Measurements from ENCODE around the gene HOXA7. TPM values are rescaled to one million over a fixed set of nuclear protein-coding genes. Genes with fewer than 3 reads are reported as not detected.

The HOXA7 gene
- total RNA-seq, 6 experiments from 2014 or later: not detected

DNA sequence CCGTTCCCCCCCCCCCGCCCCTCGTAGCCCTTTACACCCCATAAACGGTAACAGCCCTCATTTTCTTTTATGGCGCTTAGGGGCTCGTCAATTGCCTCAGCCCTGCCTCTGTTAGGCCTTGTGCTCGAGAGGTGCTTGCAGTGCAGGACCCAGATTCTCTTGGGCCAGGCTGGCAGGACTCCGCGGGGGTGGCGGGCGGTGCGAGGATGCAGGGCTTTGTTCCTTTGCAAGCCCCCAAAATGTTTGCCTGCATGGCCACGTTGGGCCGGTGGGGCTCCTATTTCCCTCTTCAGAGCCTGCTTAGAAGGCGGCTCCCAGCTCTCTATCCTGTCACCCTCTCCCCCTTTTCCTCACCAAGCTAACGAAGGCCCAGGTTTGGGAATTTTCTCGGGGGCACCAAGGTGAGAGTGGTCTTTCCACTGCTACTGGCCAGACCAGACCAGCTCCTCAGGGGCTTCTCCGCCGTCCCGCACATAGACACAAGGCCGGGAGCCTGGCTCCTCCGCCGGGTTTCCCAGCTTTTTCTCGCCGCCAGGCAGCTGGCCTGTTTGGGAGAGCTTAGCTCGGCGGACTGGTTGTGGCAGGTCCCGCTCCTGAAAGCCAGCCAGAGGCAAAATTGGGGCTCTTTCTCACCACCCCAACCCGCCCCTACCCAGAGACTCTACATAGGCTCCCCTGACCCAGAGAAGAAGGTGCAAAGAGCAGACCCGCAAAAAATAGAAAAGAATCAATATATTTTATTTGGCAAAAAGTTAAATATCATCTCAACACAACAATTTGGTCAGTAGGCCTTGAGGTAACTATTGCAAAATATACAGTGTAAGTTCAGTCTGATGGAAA is 5.5 kb upstream of the HOXA7 start:
- 41% methylated on average over 7 of the region's 30 CpGs for WGBS (ENCODE audit: insufficient coverage, low coverage, low lambda C conversion rate, missing lambda C conversion rate)
- TF ChIP-seq CTCF (IDR thresholded peaks at IDR 0.05): no peak
- TF ChIP-seq POLR2A (IDR thresholded peaks at IDR 0.05): no peak
- DNase-seq (no peak), ATAC-seq (no peak)
- peaks cover 0 to 15% (median 4%) of the 10 kb centered on the region in 4 donors for H3K4me1 ChIP-seq
- H3K27ac ChIP-seq: no peak overlapping the region
- H3K9me3 ChIP-seq: no peaks in the 10 kb centered on the region
- no peaks in the 10 kb centered on the region for H3K36me3 ChIP-seq
- H3K4me3 ChIP-seq: no peak overlapping the region
- intact Hi-C loops (cut with DNase I): loop anchor here in 1 of 2 donors (10.0 kb wide), 1 partner anchor 67 kb away; the partner anchor contains the start of gene HOXA1
- peaks cover 32 to 51% of the 10 kb centered on the region in 2 donors for H3K27me3 ChIP-seq

DNA sequence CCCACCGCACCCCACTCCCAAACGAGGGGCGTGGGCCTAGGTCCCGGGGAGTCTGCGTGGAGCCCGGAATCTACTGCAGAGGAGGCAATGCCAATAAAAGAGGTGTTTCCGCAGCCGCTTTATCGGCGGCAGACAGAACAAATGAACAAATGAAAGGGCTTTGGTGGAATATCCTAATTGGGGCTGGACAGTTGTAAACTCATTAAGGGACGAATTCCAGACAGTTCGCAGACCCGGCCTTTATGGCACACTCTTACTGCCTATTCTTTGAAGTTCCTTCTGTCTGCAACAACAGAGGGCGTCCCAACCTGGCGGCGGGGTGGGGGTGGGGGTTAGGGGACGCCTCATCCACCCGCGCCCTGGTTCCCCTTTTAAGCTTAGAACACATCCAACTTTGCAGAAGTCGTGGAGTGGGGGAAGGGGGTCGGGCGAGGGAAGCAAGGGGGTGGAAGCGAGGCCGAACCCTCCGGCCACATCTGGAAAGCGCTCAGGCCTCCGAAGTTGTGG is 4.8 kb upstream of the HOXA7 start:
- DNase-seq (peak in 1 of 3 donors; percentile 56), ATAC-seq (peak; percentile 5 to 35 (median 16))
- no peaks in the 10 kb centered on the region for H3K36me3 ChIP-seq
- intact Hi-C loops (cut with DNase I): loop anchor here in 1 of 2 donors (10.0 kb wide), 1 partner anchor 66 kb away; the partner anchor contains the start of gene HOXA1
- 0% methylated on average over 8 of the region's 27 CpGs for WGBS (ENCODE audit: insufficient coverage, low coverage, low lambda C conversion rate, missing lambda C conversion rate)
- H3K27ac ChIP-seq: no peak overlapping the region
- H3K27me3 ChIP-seq: peaks cover 27 to 49% of the 10 kb centered on the region in 2 donors
- H3K9me3 ChIP-seq: no peaks in the 10 kb centered on the region
- TF ChIP-seq POLR2A (IDR thresholded peaks at IDR 0.05) (no peak), CTCF (IDR thresholded peaks at IDR 0.05) (peak in 1 of 4 donors; percentile 3)
- peaks cover 0 to 15% (median 4%) of the 10 kb centered on the region in 4 donors for H3K4me1 ChIP-seq
- peak overlapping the region; percentile 32 to 60 (median 57) for H3K4me3 ChIP-seq

- Histone ChIP-seq H3K4me1 (peaks cover 0 to 15% (median 4%) of the 10 kb centered on the region in 4 donors), H3K36me3 (no peaks in the 10 kb centered on the region), H3K27me3 (peaks cover 21 to 48% of the 10 kb centered on the region in 2 donors), H3K27ac (no peak overlapping the region), H3K4me3 (peak overlapping the region; percentile 32 to 60 (median 57)), H3K9me3 (no peaks in the 10 kb centered on the region)
- WGBS (ENCODE audit: insufficient coverage, low coverage, low lambda C conversion rate, missing lambda C conversion rate): 0% methylated on average over 19 of the region's 54 CpGs
- TF ChIP-seq POLR2A (IDR thresholded peaks at IDR 0.05) (no peak), CTCF (IDR thresholded peaks at IDR 0.05) (peak in 3 of 4 donors; percentile 99 to 100 (median 99))
- peak; percentile 80 to 87 (median 83) for DNase-seq
- intact Hi-C loops (cut with DNase I): loop anchor here in 1 of 2 donors (10.0 kb wide), 1 partner anchor 66 kb away; the partner anchor contains the start of gene HOXA1
- ATAC-seq: peak; percentile 88 to 93 (median 92)
Observed at GRCh38 chr7:27160546-27161213, 4.2 kb upstream of the HOXA7 start.

DNA sequence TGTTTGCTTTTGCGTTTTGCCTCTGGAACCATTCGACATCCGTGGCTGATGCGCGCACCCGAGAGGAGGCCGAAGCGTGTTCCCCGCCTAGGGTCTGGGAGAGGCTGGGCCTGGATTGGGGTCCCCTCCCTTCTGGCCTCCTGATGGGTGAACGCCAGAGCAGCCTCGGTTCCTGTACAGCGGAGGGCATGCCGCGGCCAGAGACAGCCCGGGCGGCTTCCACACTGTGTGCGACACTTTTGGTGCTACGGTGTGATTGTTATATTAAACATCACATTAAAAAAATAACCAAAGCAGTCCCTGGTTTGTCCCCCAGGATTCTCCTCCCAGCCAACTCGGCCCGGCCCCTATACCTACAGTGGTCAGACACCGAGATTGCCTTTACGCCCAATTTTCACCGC is 3.7 kb upstream of the HOXA7 start:
- peaks cover 17 to 48% of the 10 kb centered on the region in 2 donors for H3K27me3 ChIP-seq
- ATAC-seq: peak; percentile 1 to 11 (median 4)
- no peak for TF ChIP-seq CTCF (IDR thresholded peaks at IDR 0.05)
- TF ChIP-seq POLR2A (IDR thresholded peaks at IDR 0.05): no peak
- H3K4me1 ChIP-seq: peaks cover 0 to 15% (median 4%) of the 10 kb centered on the region in 4 donors
- intact Hi-C loops (cut with DNase I): loop anchor here in 1 of 2 donors (10.0 kb wide), 1 partner anchor 65 kb away; the partner anchor contains the start of gene HOXA1
- H3K36me3 ChIP-seq: no peaks in the 10 kb centered on the region
- no peak overlapping the region for H3K27ac ChIP-seq
- peak overlapping the region in 2 of 3 donors; percentile 57 to 60 for H3K4me3 ChIP-seq
- no peaks in the 10 kb centered on the region for H3K9me3 ChIP-seq
- 14% methylated on average over 22 of the region's 23 CpGs for WGBS (ENCODE audit: insufficient coverage, low coverage, low lambda C conversion rate, missing lambda C conversion rate)
- no peak for DNase-seq
